ENCODE results near the gene SLC23A2. TPM values are rescaled to one million over a fixed set of nuclear protein-coding genes. Genes with fewer than 3 reads are reported as not detected.

Gene SLC23A2
- total and polyA plus RNA-seq, 2 donors = 5.7 to 8.6 TPM

GRCh38 chr20:4920655-4921054 lies 80.7 kb downstream of the SLC23A2 start:
- no peaks in the 10 kb centered on the region for H3K9me3 ChIP-seq (ENCODE audit: control insufficient read depth in 2 of 2, insufficient read depth in 1 of 2, low read length in 1 of 2)
- no peak for DNase-seq (ENCODE audit: low read depth in 6 of 9, low spot score in 9 of 9)
- no peaks in the 10 kb centered on the region for H3K27me3 ChIP-seq (ENCODE audit: control insufficient read depth in 2 of 2, insufficient read depth in 1 of 2, low read length in 1 of 2)
- H3K4me1 ChIP-seq (ENCODE audit: control insufficient read depth in 2 of 2, insufficient read depth in 2 of 2, low read length in 2 of 2) = no peaks in the 10 kb centered on the region
- no peak overlapping the region for H3K4me3 ChIP-seq (ENCODE audit: low read length in 2 of 2)
- H3K36me3 ChIP-seq (ENCODE audit: control insufficient read depth in 2 of 2, insufficient read depth in 2 of 2, low read length in 1 of 2) = peaks cover 0 to 4% of the 10 kb centered on the region in 2 donors
- WGBS = 97% methylated on average over 3 of the region's 3 CpGs
- no peak overlapping the region for H3K27ac ChIP-seq (ENCODE audit: low read depth in 1 of 2, low read length in 1 of 2)

- no peaks in the 10 kb centered on the region for H3K27me3 ChIP-seq (ENCODE audit: control insufficient read depth in 2 of 2, insufficient read depth in 1 of 2, low read length in 1 of 2)
Measured at GRCh38 chr20:4920131-4920530, 81.2 kb downstream of the SLC23A2 start.

GRCh38 chr20:4919047-4919704 lies 82.1 kb downstream of the SLC23A2 start:
- Histone ChIP-seq H3K36me3 (ENCODE audit: control insufficient read depth in 2 of 2, insufficient read depth in 2 of 2, low read length in 1 of 2) (peaks cover 0 to 4% of the 10 kb centered on the region in 2 donors), H3K9me3 (ENCODE audit: control insufficient read depth in 2 of 2, insufficient read depth in 1 of 2, low read length in 1 of 2) (no peaks in the 10 kb centered on the region), H3K4me3 (ENCODE audit: low read length in 2 of 2) (no peak overlapping the region), H3K27ac (ENCODE audit: low read depth in 1 of 2, low read length in 1 of 2) (no peak overlapping the region), H3K27me3 (ENCODE audit: control insufficient read depth in 2 of 2, insufficient read depth in 1 of 2, low read length in 1 of 2) (no peaks in the 10 kb centered on the region), H3K4me1 (ENCODE audit: control insufficient read depth in 2 of 2, insufficient read depth in 2 of 2, low read length in 2 of 2) (no peaks in the 10 kb centered on the region)
- 97% methylated on average over 9 of the region's 9 CpGs for WGBS
- DNase-seq (ENCODE audit: low read depth in 6 of 9, low spot score in 9 of 9) = no peak

More at GRCh38 chr20:4920131-4920530, 81.2 kb downstream of the SLC23A2 start:
- H3K36me3 ChIP-seq (ENCODE audit: control insufficient read depth in 2 of 2, insufficient read depth in 2 of 2, low read length in 1 of 2) = peaks cover 0 to 4% of the 10 kb centered on the region in 2 donors
- no peaks in the 10 kb centered on the region for H3K4me1 ChIP-seq (ENCODE audit: control insufficient read depth in 2 of 2, insufficient read depth in 2 of 2, low read length in 2 of 2)
- H3K27ac ChIP-seq (ENCODE audit: low read depth in 1 of 2, low read length in 1 of 2) = no peak overlapping the region
- H3K4me3 ChIP-seq (ENCODE audit: low read length in 2 of 2) = no peak overlapping the region
- WGBS = 99% methylated on average over 6 of the region's 6 CpGs
- no peak for DNase-seq (ENCODE audit: low read depth in 6 of 9, low spot score in 9 of 9)
- no peaks in the 10 kb centered on the region for H3K9me3 ChIP-seq (ENCODE audit: control insufficient read depth in 2 of 2, insufficient read depth in 1 of 2, low read length in 1 of 2)

- no peak for DNase-seq (ENCODE audit: low read depth in 6 of 9, low spot score in 9 of 9)
- Histone ChIP-seq H3K27me3 (ENCODE audit: control insufficient read depth in 2 of 2, insufficient read depth in 1 of 2, low read length in 1 of 2) (no peaks in the 10 kb centered on the region), H3K9me3 (ENCODE audit: control insufficient read depth in 2 of 2, insufficient read depth in 1 of 2, low read length in 1 of 2) (no peaks in the 10 kb centered on the region), H3K36me3 (ENCODE audit: control insufficient read depth in 2 of 2, insufficient read depth in 2 of 2, low read length in 1 of 2) (peaks cover 0 to 4% of the 10 kb centered on the region in 2 donors), H3K27ac (ENCODE audit: low read depth in 1 of 2, low read length in 1 of 2) (no peak overlapping the region), H3K4me3 (ENCODE audit: low read length in 2 of 2) (no peak overlapping the region), H3K4me1 (ENCODE audit: control insufficient read depth in 2 of 2, insufficient read depth in 2 of 2, low read length in 2 of 2) (no peaks in the 10 kb centered on the region)
- WGBS = 91% methylated on average over 6 of the region's 6 CpGs
Measured at GRCh38 chr20:4918473-4918872, 82.8 kb downstream of the SLC23A2 start.

DNA sequence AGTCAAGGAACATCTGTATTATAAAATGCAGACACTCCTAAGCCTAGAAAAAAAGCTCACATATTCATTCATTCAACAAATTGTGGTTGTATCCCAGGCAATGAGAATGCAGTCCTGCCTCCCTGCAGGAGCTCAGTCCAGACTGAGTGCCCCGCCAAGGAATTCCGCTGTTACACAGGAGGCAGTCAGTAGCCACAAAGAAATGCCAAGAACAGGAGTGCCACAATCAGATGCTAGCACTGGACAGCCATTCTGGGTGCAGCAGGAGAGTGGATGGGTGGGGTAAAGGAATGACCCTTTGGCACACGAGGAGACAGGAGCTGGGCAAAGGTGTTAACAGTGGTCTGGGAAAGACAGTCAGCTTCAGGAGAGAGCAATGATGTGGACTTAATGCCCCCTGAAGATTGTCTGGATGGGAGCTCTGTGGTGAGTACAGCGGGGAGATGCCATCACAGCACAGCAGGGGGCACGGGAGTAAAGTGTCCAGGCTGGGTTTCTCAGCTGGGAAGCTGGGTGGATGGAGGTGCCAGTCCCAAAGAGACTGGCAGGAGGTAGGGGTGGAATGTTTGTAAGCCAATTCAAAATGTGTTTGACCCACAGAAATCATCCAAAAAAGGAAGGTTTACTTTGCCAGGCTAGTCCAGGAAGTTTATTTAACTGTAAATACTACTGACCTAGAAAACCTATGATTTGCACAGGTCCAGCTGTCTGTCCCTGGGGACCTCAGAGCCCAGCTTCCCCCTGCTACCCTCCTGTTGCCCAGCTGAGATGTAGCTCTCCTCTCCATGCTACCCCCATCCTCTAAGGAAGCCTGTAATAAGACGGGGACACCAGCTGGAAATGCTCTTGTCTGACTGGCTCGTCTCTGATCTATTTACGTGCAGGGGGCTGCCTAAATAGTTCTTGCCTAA lies 84.1 kb downstream of the SLC23A2 start:
- DNase-seq (ENCODE audit: low read depth in 6 of 9, low spot score in 9 of 9) = no peak
- WGBS = 96% methylated on average over 8 of the region's 8 CpGs
- Histone ChIP-seq H3K27me3 (ENCODE audit: control insufficient read depth in 2 of 2, insufficient read depth in 1 of 2, low read length in 1 of 2) (no peaks in the 10 kb centered on the region), H3K9me3 (ENCODE audit: control insufficient read depth in 2 of 2, insufficient read depth in 1 of 2, low read length in 1 of 2) (no peaks in the 10 kb centered on the region), H3K36me3 (ENCODE audit: control insufficient read depth in 2 of 2, insufficient read depth in 2 of 2, low read length in 1 of 2) (peaks cover 5 to 6% of the 10 kb centered on the region in 2 donors), H3K4me3 (ENCODE audit: low read length in 2 of 2) (no peak overlapping the region), H3K27ac (ENCODE audit: low read depth in 1 of 2, low read length in 1 of 2) (no peak overlapping the region), H3K4me1 (ENCODE audit: control insufficient read depth in 2 of 2, insufficient read depth in 2 of 2, low read length in 2 of 2) (no peaks in the 10 kb centered on the region)

DNA sequence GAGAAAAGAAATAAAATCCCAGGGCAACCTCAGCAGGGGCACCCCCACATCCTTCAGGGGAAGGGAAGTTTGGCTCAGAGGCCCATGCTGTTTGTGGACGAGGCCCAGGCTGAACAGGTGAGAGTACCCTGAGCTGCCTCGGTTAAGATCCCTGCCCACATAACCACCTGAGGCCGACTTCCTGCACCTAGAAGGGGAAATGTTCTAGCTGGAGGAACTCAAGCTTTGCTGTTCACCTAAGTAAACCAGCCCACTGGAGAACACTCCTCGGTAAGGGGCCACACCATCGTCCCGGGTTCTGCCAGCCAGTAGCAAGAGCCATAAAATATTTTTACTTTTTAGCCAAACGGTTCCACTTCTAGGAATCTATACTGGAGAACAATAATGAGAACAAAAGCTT lies 88.2 kb downstream of the SLC23A2 start:
- Histone ChIP-seq H3K27ac (ENCODE audit: low read depth in 1 of 2, low read length in 1 of 2) (no peak overlapping the region), H3K4me1 (ENCODE audit: control insufficient read depth in 2 of 2, insufficient read depth in 2 of 2, low read length in 2 of 2) (no peaks in the 10 kb centered on the region), H3K9me3 (ENCODE audit: control insufficient read depth in 2 of 2, insufficient read depth in 1 of 2, low read length in 1 of 2) (no peaks in the 10 kb centered on the region), H3K4me3 (ENCODE audit: low read length in 2 of 2) (no peak overlapping the region), H3K27me3 (ENCODE audit: control insufficient read depth in 2 of 2, insufficient read depth in 1 of 2, low read length in 1 of 2) (no peaks in the 10 kb centered on the region), H3K36me3 (ENCODE audit: control insufficient read depth in 2 of 2, insufficient read depth in 2 of 2, low read length in 1 of 2) (peaks cover 5 to 6% of the 10 kb centered on the region in 2 donors)
- 95% methylated on average over 7 of the region's 7 CpGs for WGBS
- no peak for DNase-seq (ENCODE audit: low read depth in 6 of 9, low spot score in 9 of 9)

DNA sequence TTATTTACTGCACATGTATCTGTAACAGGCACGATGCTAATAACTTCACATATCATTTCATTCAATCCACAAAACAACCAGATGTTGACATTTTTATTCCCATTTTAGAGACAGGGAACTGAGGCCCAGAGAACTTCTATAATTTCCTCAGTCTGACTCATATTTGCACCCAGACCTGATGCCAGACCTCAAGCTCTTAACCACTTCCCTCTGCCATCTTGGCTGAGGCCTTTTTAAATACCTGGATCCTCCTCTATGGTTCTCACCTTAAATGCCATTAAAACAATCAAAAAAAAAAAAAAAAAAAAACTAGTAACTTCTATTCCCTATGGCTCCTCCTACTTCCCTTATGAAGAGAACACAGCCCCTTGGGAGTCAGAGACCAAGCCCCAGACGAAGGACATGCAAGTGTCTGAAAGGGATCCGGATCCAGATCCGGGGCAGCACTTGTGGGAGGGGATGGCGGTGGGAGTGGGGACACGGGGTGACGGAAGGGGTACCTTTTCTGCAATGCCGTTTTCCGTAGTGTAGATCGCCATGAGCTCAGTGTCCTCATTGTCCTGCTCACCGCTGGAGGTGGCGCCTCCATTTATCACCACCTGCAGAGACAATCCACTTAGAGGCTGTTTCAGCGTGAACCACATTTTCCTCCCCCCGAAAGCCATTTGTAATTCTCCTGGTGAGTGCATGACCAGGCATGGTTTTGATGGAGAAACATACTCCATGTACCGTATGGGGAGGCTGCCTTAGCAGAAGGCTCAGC lies 88.7 kb downstream of the SLC23A2 start:
- WGBS = 97% methylated on average over 15 of the region's 15 CpGs
- Histone ChIP-seq H3K4me1 (ENCODE audit: control insufficient read depth in 2 of 2, insufficient read depth in 2 of 2, low read length in 2 of 2) (no peaks in the 10 kb centered on the region), H3K4me3 (ENCODE audit: low read length in 2 of 2) (no peak overlapping the region), H3K27me3 (ENCODE audit: control insufficient read depth in 2 of 2, insufficient read depth in 1 of 2, low read length in 1 of 2) (no peaks in the 10 kb centered on the region), H3K36me3 (ENCODE audit: control insufficient read depth in 2 of 2, insufficient read depth in 2 of 2, low read length in 1 of 2) (peaks cover 5 to 6% of the 10 kb centered on the region in 2 donors), H3K27ac (ENCODE audit: low read depth in 1 of 2, low read length in 1 of 2) (no peak overlapping the region), H3K9me3 (ENCODE audit: control insufficient read depth in 2 of 2, insufficient read depth in 1 of 2, low read length in 1 of 2) (no peaks in the 10 kb centered on the region)
- no peak for DNase-seq (ENCODE audit: low read depth in 6 of 9, low spot score in 9 of 9)

- whole genome bisulfite sequencing = 96% methylated on average over 5 of the region's 5 CpGs
- H3K9me3 ChIP-seq (ENCODE audit: control insufficient read depth in 2 of 2, insufficient read depth in 1 of 2, low read length in 1 of 2) = no peaks in the 10 kb centered on the region
- no peak for DNase-seq (ENCODE audit: low read depth in 6 of 9, low spot score in 9 of 9)
- no peak overlapping the region for H3K4me3 ChIP-seq (ENCODE audit: low read length in 2 of 2)
- no peaks in the 10 kb centered on the region for H3K4me1 ChIP-seq (ENCODE audit: control insufficient read depth in 2 of 2, insufficient read depth in 2 of 2, low read length in 2 of 2)
- H3K27ac ChIP-seq (ENCODE audit: low read depth in 1 of 2, low read length in 1 of 2) = no peak overlapping the region
- no peaks in the 10 kb centered on the region for H3K27me3 ChIP-seq (ENCODE audit: control insufficient read depth in 2 of 2, insufficient read depth in 1 of 2, low read length in 1 of 2)
- H3K36me3 ChIP-seq (ENCODE audit: control insufficient read depth in 2 of 2, insufficient read depth in 2 of 2, low read length in 1 of 2) = peaks cover 5 to 6% of the 10 kb centered on the region in 2 donors
Measured at GRCh38 chr20:4910951-4911350, 90.4 kb downstream of the SLC23A2 start.

GRCh38 chr20:4905613-4906012 lies 95.7 kb downstream of the SLC23A2 start:
- DNase-seq (ENCODE audit: low read depth in 6 of 9, low spot score in 9 of 9) = no peak
- Histone ChIP-seq H3K9me3 (ENCODE audit: control insufficient read depth in 2 of 2, insufficient read depth in 1 of 2, low read length in 1 of 2) (no peaks in the 10 kb centered on the region), H3K4me3 (ENCODE audit: low read length in 2 of 2) (no peak overlapping the region), H3K27ac (ENCODE audit: low read depth in 1 of 2, low read length in 1 of 2) (no peak overlapping the region), H3K27me3 (ENCODE audit: control insufficient read depth in 2 of 2, insufficient read depth in 1 of 2, low read length in 1 of 2) (no peaks in the 10 kb centered on the region), H3K4me1 (ENCODE audit: control insufficient read depth in 2 of 2, insufficient read depth in 2 of 2, low read length in 2 of 2) (no peaks in the 10 kb centered on the region), H3K36me3 (ENCODE audit: control insufficient read depth in 2 of 2, insufficient read depth in 2 of 2, low read length in 1 of 2) (peaks cover 6 to 10% of the 10 kb centered on the region in 2 donors)
- 98% methylated on average over 4 of the region's 4 CpGs for WGBS

Measured in thymus (tissue), 11 donors.